Head of caudate nucleus (tissue), 42 donors: ENCODE measurements around the gene PHKG2.

Experiments used
- DNase-seq, 42 donors: peaks; one replicate each; pipeline versions ENCODE4 v3.0.0 to v3.0.0-alpha.2; 2020 to 2021; ENCODE audit warnings: mixed read lengths in 7 of 42
- intact Hi-C: fragments of 100-400 bp; cut with DNase I; formaldehyde crosslinking; loops from one replicate; pipeline ENCODE4 v1.15.0; 2022

PHKG2 gene

DNA sequence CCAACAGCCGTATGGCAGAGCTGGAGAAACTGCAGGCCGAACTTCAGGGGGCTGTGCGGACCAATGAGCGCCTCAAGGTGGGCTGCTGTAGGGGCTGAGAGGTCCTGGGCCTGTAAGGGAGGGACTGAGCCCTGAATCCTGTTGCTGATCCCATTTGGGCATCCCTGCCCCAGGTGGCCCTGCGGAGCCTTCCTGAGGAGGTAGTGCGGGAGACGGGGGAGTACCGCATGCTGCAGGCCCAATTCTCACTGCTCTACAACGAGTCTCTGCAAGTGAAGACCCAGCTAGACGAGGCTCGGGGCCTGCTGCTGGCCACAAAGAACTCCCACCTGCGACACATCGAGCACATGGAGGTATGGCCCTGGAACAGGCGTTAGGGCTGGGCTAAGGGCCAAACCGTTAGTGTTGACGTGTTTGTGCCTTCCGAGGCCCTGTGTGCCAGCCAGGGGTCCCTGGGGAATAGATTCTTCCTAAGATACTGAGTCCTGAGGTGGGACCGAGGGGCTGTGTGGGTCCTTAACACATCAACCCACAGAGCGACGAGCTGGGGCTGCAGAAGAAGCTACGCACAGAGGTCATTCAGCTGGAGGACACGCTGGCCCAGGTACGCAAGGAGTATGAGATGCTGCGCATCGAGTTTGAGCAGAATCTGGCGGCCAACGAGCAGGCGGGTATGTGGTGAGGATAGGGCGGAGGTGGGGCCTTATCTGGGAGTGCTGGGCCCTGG lies 18.1 kb downstream of the PHKG2 start:
- intact Hi-C loops: no loop called here
- DNase-seq: no peak

DNA sequence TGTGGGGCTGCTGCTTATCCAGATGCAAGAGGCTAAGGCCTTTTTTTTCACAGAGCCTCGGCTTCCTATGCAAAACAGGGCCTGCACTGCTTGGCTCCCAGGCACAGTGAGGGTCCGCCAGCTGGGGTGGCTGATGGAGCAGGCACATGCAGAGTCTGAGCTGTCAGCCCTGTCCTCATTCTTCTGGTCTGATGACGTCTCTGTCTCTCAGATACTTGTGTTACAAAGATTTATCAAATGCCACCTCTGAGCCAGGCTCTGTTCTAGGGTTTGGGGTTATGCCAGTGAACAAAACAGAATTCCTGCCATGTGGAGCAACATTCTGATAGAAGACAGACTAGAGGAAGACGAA lies 18.7 kb downstream of the PHKG2 start:
- DNase-seq: no peak
- intact Hi-C loops: no loop called here

DNA sequence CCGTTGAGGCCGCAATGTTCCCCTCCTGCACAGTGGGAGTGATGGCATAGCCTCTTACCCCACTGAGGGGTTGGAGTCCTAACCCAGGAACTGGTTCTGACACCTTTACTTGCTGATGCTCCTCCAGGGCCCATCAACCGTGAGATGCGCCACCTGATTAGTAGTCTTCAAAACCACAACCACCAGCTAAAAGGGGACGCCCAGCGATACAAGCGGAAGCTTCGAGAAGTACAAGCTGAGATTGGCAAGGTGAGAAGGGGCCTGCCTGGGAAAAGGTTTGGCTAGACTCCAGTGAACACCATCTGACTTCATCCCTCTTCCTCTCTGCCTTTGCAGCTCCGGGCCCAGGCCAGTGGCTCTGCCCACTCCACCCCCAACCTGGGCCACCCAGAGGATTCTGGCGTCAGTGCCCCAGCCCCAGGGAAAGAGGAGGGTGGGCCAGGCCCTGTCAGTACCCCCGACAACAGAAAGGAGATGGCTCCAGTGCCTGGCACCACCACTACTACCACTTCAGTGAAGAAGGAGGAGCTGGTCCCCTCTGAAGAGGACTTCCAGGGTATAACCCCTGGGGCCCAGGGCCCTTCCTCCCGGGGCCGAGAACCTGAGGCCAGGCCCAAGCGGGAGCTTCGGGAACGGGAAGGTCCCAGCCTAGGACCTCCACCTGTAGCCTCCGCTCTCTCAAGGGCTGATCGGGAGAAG lies 19.7 kb downstream of the PHKG2 start:
- intact Hi-C loops: no loop called here
- no peak for DNase-seq

DNA sequence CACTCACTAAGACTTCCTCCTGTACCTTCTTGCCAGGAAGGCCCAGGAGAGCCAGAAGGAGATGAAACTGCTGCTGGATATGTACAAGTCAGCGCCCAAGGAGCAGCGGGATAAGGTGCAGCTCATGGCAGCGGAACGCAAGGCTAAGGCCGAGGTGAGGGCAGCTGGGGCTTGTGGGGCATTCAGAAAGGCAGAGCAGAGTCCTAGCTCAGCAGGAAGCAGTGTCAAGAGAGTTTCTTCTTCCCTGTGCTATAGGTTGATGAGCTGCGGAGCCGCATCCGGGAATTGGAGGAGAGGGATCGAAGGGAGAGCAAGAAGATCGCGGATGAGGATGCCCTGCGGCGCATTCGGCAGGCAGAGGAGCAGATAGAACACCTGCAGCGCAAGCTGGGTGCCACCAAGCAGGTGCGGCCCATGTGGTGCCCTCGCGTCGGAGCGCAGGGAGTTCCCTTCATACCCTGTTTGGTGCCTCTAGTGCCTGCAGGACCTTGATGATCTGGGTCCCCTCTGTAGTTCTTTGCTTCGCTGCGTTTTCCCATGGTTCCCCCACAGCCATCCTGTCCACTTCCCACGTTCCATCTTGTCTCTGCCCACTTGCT lies 20.5 kb downstream of the PHKG2 start:
- intact Hi-C loops: no loop called here
- DNase-seq: no peak

DNA sequence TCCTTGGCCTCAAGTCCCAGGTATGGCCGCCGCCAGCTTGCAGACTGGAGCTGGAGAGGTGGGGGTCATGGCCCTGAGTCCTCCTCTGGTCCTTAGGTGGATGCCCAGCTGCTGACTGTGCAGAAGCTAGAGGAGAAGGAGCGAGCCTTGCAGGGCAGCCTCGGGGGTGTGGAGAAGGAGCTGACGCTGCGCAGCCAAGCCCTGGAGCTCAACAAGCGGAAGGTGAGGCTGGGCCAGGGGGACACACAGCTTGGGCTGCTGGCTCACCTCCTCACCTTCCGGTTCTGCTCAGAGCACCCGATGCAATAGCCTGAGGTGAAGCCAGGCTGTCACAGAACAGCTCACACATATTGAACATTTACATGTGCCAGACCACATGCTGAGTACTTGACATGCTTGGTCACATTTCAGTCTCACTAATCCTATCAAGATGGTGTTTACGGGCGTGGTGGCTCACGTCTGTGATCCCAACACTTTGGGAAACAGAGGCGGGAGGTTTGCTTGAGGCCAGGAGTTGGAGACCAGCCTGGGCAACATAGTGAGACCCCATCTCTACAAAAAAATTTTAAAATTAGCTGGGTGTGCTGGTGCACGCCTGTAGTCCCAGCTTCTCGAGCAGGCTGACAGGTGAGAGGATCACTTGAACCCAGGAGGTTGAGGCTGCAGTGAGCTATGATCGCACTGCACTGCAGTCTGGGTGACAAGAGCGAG lies 21.3 kb downstream of the PHKG2 start:
- intact Hi-C loops: no loop called here
- no peak for DNase-seq

DNA sequence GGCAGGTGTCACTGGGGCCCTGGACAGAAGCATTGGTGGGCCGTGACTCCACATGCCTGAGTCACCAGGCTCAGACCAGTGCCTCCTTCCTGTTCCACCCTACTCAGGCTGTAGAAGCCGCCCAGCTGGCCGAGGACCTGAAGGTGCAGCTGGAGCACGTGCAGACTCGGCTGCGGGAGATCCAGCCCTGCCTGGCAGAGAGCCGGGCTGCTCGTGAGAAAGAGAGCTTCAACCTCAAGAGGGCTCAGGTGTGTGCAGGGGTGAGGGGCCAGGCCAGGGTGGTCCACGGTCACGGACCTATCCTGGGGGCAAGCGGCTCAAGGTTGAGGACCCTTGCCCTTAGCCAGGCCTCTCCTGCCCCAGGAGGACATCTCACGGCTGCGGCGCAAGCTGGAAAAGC lies 23.5 kb downstream of the PHKG2 start:
- no peak for DNase-seq
- intact Hi-C loops: no loop called here

DNA sequence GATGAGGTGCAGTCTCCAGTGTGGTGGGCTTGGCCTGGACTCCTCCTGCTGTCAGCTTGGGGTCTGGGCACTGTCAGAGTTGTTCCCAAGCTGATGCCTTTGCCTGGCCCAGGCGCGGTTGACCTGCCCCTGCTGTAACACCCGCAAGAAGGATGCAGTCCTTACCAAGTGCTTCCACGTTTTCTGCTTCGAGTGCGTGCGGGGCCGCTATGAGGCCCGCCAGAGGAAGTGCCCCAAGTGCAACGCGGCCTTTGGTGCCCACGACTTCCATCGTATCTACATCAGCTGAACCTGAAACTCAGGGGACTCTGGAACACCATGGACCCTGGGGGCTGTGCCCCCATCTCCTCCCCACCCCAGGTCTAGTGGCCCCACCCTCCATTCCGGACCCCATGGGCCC lies 25.6 kb downstream of the PHKG2 start:
- intact Hi-C loops: no loop called here
- DNase-seq: no peak

DNA sequence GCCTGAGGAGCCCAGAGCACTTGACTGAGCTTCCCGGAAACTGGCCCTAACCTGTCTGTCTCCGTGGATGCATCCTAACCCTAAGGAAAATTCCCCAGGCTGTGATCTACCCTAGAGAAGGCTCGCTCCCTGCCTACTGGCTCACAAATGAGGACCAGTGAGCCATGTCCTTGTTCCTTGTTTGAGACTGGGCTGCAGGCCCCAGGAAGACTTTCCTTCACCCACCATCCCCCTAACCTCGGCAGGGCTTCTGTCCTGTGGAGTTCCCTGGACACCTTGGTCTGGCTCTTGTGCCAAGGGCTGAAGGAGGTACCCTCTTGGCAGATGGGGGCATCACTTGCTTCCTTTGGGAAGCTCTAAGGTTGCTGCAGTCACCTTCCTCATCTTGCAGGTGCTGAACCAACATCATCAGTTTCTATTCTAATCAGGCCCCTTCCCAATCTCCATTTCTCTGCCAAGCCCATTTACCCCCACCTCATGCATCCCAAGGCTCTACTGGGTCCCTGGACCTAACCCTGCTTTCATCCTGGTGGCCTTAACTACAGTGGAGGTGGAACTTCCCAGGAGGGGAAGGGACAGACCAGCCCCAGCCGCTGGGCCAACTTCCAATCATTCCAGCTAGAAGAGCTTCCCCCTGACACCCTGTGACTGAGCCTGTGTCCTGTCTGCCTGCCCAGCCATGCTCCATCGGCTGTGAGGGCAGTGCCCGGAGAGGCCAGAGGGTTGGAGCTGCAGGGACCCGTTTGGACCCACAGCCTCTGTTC lies 26.3 kb downstream of the PHKG2 start:
- intact Hi-C loops: no loop called here
- DNase-seq: peak in 3 of 42 donors; percentile 18 to 26 (median 19)

DNA sequence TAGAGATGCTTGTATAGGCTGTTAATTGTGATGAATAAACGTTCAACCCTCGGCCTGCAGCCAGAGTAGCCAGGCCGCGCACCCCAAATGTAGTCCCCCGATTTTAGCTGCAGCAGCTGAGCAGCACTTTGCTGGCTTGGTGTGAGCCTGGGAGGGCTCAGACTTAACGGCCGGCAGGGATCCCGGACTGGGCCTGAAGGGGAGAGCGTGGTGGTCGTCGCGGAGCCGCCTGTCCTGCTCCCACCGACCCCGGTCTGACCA lies 26.8 kb downstream of the PHKG2 start:
- DNase-seq: no peak
- intact Hi-C loops: no loop called here

DNA sequence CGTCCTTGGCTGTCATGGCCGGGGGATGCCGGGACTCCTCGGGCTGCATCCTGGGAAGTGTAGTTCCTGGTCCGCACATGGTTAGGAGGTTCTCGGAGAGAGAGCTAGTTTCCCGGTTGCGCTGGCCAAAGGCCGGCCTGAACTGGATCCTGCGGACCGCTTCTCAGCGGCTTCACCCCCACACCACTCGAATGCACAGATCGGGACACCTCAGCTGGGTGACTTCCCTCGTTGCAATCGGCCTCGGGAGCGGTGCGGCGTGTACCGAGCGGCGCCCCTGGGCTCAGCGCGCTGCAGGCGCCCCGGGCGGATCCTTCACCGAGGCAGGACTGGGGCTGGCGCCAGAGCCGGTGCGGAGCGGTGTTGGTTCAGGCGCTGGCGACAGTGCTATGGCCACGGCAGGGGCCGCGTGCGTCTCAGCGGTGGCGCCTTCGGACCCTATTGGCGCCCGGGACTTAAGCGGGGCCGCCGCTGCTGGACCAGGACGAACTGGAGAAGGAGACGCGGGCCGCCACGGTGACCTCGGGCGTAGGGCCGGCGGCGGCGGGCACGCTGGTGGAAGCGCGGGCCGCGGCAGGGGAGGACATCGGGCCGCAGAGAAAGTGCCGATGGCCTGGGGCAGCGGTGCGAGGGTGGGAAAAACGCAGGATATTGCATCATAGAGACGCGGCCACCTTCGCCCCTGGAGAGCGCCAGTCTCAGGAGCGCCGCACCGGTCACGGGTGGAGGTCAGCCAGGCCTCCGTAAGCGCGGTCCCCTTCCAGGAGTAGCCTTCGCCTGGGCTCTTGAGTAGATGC lies 27.4 kb downstream of the PHKG2 start:
- intact Hi-C loops: no loop called here
- DNase-seq: peak; percentile 74 to 96 (median 88)

DNA sequence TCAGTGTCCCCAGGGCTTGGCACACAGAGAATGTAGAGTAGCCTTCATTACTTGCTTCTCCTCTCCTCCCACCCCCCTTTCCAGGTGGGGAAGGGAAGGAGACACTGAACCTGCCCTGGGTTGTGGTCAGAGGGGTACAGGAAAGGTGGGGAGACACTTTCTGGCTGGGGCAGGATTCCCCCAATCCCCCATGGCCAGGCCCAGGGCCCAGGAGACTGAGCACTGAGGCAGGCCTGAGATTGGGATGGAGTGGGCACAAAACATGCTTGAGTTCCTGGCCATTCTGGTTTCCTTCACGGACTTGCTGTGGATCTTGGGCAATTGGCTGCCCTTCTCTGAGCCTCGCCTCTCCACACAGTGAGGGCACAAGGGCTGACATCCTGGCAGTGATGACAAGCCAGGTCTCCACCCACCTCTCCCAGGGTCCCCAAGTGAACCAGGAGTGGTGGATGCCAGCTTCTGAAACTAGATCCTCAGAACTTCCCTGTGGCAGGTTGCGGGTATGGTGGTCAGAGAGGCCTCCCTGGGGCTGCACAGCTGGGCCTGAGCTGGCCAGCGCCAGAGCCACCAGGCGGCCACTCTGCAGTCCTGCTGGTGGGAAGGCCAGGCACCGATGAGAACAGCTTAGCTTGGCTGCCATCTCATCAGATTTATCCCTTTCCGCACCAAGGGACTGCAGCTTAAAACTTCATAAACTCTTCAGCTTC lies 29.5 kb downstream of the PHKG2 start:
- no peak for DNase-seq
- intact Hi-C loops: no loop called here

DNA sequence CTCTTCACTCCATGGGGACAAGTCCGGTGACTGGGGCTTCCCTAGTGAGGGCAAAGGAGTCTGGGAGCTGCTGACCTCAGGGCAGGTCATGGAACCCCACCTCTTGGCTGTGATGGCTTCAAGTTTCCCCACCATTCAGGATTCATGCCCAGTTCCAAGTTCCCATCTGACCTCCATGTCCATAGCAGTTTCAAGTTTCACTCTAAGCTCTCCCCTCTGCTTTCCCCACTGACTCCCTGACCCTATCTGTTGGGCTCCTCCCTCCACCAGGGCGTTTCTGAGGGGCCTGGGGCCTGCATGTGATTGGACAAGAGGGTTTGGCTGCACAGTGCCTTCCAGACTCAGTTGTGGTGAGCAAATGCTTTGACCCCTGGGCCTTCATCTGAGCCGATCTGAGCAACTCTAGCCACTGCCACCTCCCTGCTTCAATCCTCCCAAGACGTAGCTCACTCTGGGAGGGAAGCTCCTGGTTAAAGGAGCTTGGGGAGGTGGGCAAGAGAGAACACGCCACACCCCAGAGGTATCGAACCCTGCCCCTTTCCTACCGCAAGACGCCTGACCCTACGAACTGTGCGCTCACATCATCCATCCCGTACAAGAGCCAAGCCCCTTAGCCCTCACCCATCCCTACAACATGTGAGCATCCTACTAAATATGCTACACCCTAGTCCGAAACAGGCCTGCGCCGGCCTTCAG lies 30.5 kb downstream of the PHKG2 start:
- intact Hi-C loops: no loop called here
- no peak for DNase-seq

DNA sequence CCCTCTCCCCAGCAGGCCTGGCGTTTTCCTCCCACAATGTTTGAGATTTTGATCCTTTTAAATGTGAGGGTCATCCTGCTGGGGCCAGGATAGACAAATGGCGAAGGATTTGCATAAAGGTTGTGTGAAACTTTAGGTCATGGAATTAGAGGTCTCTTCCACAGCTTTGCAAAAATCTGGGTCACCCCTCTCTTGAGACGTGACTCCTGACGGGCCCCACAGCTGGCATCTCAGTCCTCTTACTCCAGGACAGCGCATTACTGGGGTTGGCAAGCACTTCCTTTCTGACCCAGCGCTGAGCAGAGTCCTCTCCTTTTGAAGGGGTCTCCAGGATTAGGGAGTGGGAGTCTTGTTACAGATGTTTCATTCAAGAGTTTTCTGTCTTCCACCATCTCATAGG lies 31.4 kb downstream of the PHKG2 start:
- DNase-seq: no peak
- intact Hi-C loops: no loop called here

DNA sequence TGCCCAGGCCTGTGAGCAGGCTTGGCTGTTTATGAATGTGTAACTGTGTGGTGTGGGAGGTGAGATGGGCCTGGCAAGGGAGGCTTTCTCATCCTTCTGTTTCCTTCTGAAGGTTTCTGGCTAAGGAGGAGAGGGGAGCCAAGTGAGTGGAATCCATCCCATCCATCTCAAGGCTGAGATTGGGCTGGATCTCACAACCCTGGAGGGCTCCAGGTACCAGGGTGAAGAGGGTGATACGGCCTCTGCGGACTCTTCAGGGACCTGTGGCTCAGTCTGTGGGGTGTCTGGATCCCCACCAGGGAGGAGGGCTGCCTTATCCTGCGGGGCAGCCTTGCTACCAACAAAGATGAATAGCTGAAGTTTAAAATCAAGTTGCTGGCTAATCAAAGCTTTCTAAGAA lies 31.8 kb downstream of the PHKG2 start:
- no peak for DNase-seq
- intact Hi-C loops: no loop called here

DNA sequence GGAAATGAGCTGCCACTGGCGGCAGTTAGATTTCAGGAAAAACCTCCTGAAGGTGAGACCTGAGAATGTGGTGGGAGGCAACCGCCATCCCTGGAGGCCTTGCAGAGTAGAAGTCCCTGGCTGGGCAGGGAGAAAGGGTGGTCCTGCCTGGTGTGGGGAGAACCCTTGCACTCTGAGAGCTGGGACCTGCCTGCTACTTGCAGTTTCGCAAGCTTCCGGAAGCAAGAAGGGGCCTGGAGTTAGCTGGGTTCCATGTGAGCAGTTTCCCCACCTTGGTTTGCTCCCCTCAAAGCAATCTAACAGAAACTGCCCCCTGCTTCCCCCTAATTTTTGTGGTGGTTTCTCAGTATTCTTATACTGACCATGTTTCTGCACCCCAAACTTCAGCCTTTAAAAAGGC lies 32.3 kb downstream of the PHKG2 start:
- intact Hi-C loops: no loop called here

DNA sequence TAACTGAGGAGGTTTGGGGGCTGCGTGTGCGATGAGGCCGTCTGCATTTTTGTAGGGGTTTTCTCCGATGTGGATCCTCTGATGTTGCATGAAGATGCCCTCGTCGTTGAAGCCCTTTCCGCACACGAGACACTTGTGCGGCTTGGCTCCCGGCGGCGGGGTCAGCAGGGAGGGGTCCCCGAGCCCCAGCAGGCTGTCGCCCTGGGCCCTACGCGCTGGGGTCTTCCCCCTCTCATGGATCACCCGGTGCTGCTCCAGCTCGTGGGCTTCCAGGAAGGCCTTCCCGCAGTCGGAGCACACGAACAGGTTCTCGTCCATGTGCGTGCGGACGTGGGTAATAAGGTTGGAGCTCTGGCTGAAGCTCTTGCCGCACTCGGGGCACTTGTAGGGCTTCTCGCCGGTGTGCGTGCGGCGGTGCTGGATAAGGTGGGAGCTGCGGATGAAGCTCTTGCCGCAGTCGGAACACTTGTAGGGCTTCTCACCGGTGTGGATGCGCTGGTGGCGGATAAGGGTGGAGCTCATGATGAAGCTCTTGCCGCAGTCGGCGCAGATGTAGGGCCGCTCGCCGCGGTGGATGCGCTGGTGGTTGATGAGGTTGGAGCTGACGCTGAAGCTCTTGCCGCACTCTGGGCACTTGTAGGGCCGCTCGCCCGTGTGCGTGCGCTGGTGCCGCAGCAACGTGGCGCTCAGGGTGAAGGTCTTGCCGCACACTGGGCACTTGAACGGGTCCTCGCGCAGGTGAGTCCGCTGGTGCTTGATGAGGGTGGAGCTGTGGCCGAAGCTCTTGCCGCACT lies 34.5 kb downstream of the PHKG2 start:
- intact Hi-C loops: no loop called here
- no peak for DNase-seq

More for the DNA sequence above, 32.3 kb downstream of the PHKG2 start:
- no peak for DNase-seq
